NCI-H2227 (cell line): ENCODE data around the gene PIGH.
"Not testable (repeated sequence)": the region's sequence is repeated elsewhere in the genome, so short reads cannot be mapped to it uniquely, and the experiment has no call there.

Source experiments
- DNase-seq: peaks from one replicate; lab custom pipeline; 2025; ENCODE audit not compliant: unreplicated experiment; lab: John Stamatoyannopoulos, UW

The PIGH gene

GRCh38 chr14:67609642-67610310 is 9.7 kb upstream of the PIGH start:
- DNase-seq, result no peak

GRCh38 chr14:67607646-67608045 is 7.6 kb upstream of the PIGH start:
- DNase-seq, result no peak

DNA sequence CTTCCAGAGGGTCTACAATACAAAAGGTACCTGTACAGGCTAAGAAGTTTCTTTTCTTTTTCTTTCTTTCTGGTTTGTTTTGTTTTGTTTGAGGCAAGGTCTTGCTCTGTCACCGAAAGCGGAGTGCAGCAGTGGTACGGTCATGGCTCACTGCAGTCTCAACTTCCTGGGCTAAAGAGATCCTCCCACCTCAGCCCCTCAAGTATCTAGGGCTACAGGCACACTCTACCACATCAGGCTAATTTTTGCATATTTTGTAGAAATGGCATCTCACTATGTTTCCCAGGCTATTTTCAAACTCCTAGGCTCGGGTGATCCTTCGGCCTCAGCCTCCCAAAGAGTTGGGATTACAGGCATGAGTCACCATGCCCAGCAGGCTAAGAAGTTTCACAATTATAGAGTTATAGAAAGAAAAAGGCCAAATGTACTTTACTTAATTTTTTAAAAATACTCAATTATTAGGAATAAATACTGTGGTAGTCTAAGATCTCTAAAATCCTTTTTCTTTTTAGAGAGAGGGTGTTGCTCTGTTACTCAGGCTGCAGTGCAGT is 3.0 kb upstream of the PIGH start:
- no peak for DNase-seq

GRCh38 chr14:67602076-67602475 is 2.0 kb upstream of the PIGH start:
- DNase-seq, result no peak

DNA sequence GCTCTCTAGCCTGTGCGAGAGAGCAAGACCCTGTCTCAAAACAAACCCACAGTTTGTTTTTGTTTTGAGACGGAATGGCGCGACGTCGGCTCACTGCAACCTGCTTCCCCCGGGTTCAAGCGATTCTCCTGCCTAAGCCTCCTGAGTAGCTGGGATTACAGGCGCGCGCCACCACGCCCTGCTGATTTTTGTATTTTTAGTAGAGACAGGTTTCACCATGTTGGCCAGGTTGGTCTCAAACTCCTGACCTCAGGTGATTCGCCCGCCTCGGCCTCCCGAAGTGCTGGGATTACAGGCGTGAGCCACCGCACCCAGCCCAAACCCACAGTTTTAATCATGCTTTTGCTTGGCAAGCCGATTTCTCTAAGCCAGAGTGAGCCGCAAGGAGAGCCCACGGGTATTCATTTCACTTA is 500 bp upstream of the PIGH start:
- DNase-seq, result not testable (repeated sequence)

DNA sequence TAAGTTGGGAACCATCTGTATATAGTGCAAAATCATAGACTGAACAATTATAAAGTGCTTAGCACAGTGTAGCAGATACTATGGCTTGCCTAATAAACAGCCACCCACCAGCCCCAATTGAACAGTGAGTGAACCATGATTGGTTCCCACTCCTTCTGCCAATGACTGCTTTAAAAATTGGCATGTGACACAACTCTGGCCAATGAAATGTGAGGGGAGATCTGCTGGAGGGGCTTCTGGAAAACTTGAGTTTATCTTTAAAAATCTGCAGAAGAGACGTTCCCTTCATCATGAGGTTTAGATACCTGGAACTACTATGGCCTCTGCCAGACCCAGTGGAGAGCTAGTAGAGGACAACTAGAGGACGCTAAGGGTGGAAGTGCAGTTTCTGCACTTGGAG is 4.7 kb downstream of the PIGH start:
- DNase-seq, result no peak

DNA sequence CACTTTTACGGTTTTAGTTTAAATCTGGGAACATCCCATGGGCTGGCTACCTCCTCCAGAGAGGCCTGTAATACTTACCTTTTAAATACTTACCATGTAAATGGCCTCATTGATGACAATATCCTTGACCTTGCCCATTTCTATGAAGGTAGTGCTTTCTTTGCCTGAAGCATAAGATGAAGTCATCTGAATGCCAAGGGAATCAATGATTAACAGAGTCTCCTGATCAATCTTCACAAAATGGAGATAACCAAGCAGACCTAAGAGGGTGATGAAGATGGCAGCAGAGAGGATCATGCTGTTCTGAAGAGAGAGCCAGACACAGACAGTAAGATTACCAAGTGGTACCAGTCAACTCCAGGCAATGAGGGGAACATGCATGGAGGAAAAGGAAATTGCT is 6.4 kb downstream of the PIGH start:
- not testable (repeated sequence) for DNase-seq

DNA sequence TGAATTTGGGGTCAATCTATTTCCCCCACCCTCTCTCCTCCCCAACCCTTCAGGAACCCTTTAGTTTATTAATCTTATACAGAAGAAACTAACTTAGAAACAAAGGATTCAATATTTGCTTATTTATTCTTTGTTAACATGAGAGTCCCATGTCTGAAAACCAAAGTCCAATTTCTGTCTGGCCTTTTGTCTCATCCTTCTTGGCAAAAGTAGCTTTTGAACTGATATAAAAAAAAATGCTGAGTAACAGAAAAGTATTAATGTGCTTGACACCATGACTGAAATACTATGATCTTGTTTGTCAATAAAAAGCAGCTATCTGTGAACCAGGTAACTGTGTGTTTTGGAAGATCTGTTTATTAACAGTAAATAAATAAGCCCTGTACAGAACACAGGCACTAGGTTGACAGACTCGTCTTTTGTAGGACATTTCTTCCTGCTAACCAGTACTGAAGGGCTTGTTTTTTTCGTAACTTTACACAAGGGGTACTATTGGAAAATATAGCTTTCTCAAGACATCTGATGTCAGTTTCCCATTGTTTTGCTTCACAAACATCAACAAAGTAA is 10.8 kb downstream of the PIGH start:
- DNase-seq, result no peak

GRCh38 chr14:67586369-67586768 is 13.7 kb downstream of the PIGH start:
- no peak for DNase-seq

GRCh38 chr14:67584978-67585377 is 15.1 kb downstream of the PIGH start:
- DNase-seq, result no peak

- DNase-seq, result peak; percentile 53
Observed at GRCh38 chr14:67583711-67584644, 16.1 kb downstream of the PIGH start.

DNA sequence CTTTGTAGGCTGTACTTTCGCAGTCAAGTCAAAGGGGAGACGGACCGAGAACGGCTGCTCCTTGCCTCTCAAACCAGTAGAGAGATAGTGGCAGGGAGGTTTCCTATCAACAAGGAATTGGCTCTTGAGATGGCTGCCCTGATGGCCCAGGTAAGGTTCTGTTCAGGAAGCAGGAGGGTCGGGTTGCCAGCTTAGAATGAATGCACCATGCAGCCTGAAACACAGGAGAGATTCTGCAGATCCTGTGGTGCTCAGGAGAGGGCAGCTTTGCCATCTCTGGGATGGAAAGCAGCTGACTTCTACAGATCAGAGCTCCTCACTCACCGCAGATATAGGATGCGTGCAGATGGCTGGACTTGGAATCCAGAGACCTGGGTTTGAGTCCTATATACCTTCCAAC is 18.0 kb downstream of the PIGH start:
- no peak for DNase-seq

DNA sequence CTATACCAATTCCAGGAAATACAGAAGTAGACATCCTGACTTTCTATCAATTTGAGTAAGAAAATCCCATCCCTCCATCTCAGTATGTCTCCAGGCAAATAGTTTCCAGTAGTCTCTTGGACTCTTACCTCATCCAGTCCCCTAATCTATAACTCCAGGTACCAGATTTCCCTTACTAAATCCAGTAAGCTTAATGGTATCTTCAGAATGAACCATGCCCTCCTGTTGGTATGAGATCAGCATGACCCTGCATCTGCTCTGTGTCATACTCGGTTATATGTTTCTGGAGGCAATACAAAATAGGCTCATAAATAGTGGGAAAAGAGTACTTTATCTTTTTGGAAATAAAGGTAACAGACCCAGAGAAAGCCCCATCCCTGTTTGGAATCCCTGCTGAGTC is 18.4 kb downstream of the PIGH start:
- DNase-seq, result no peak

DNA sequence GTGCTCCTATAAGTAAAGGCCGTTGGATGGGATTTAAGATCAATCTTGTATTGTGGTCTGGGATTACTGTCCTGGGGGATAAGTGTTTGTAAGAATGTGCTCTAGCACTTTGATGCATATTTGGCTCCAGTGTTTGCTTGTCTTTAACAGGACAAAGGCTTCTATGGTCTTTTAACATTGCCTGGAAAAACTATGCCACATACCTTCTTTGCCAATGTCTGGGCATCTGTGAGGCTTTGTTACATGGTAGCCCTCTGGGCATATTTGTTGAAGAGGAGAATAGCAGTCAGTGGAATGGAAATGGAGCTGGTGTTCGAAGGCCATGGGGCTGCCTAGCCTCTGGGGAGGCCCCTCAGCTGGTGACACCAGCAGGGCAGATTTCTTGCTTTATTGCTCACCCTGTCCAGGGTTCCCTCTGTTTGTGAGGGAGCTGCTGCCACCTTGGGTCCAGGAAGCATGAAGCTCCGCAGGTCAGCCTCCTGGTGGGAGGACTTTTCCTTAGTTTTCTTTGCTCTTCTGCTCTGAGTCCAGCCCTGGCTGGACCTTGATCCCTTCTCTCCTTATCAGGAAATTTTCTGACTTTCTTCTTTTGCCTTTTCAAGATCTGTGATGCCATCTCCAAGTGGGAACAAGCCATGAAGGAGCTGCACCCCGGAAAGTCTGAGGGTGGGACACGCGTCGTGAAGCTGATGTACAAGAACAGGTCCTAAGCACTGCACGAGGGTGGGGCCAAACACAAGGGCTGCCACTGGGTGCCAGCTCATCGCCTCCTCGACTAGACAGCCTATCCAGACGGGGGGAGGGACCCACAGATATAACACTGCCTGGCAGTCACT is 19.5 kb downstream of the PIGH start:
- DNase-seq, result no peak

DNA sequence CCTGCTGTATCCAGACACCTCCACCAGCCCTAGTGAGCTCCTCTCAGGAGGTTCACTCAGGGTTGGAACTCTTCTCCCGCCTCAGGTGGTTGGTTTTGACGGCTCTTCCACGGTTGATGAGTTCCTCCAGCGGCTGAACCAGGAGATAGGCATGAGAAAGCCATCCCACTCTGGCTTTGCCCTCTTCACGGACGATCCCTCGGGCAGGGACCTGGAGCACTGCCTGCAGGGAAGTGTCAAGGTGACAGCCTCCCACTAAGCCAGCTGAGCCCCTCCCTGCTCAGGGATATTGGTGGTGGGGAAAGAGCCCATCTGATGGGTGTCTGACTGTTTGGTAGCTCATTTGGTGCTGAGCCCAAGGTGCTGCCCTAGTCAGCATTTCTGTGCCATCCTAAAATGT is 20.4 kb downstream of the PIGH start:
- DNase-seq, result no peak

DNA sequence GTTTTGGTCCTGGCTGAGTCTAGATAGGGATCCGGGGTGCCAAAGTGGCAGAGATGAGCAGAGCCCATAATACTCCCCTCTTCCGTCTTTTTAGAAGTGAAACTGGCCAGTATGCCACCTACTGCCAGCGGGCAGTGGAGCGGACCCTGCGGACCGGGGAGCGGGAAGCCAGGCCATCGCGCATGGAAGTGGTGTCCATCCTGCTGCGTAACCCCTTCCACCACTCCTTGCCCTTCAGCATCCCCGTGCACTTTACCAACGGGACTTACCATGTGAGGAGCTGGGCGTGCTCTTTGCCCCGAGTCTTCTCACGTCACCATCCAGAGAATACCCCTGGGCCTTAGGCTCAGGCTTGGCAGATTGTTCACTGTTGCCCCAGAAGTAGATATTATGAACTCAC is 21.0 kb downstream of the PIGH start:
- DNase-seq, result no peak

- no peak for DNase-seq
Observed at GRCh38 chr14:67577909-67578749, 21.9 kb downstream of the PIGH start.

DNA sequence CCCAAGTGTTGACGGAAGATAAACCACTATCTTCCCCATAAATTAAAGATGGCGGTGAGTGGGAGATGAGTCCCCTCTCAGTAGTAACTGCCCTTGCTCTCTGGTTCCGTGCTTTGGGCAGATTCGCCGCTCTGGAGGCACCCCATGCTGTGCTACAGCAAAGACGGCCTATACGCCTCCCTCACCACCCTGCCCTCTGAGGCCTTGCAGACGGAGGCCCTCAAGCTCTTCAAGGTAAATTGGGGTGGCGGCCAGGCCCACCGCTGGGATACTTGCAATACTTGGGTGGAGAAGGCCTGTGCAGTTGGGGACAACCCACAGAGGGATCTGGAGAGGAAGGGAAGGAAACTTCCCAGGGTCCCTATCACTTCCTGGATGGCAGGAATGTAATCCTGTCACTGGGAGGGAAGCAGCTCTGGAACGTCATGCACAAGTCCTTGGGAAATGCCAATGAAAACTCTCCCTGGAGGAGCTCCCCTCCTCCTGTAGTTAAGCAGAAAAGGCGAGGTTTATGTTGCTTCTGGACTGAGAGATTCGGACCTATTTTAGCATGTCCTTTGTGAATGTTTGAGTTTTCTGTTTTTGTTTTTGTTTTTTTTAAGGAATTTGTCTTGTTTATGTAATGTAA is 22.8 kb downstream of the PIGH start:
- DNase-seq, result no peak

GRCh38 chr14:67576216-67576955 is 23.7 kb downstream of the PIGH start:
- DNase-seq, result no peak
